ENCODE measurements around the gene SHISAL2A. TPM values are rescaled to one million over a fixed set of nuclear protein-coding genes. Genes with fewer than 3 reads are reported as not detected.

SHISAL2A gene
- total RNA-seq, 1 experiment from 2014 or later: 0.26 TPM

GRCh38 chr1:52640697-52641096 lies 7.7 kb downstream of the SHISAL2A start:
- Mint-ChIP-seq H3K27ac (ENCODE audit: low read depth, unreplicated experiment) (no peak overlapping the region), H3K9me3 (ENCODE audit: unreplicated experiment) (no peaks in the 10 kb centered on the region), H3K4me1 (ENCODE audit: insufficient read depth, unreplicated experiment) (peaks cover 15% of the 10 kb centered on the region), H3K36me3 (ENCODE audit: insufficient read depth, unreplicated experiment) (no peaks in the 10 kb centered on the region), H3K27me3 (ENCODE audit: insufficient read depth, unreplicated experiment) (no peaks in the 10 kb centered on the region), H3K4me3 (ENCODE audit: unreplicated experiment) (no peak overlapping the region)
- no peak for DNase-seq (ENCODE audit: unreplicated experiment)
- intact Hi-C loops (cut with micrococcal nuclease): no loop called here
- BruUV-seq (replicated peaks): no TSS peak
- CTCF ChIA-PET: interaction anchor here (0.7 to 1.8 kb wide), 2 partner anchors 19 to 513 kb away, joined by 4 to 9 read pairs; no protein-coding TSS in a partner anchor
- no peak for TF ChIP-seq CTCF (IDR thresholded peaks at IDR 0.05; ENCODE audit: unreplicated experiment)
- POLR2A ChIA-PET: interaction anchor here (1.4 kb wide), 1 partner anchor 92 kb away, joined by 3 read pairs; no protein-coding TSS in a partner anchor

GRCh38 chr1:52641307-52641706 lies 8.3 kb downstream of the SHISAL2A start:
- no TSS peak for BruUV-seq (replicated peaks)
- Mint-ChIP-seq H3K27me3 (ENCODE audit: insufficient read depth, unreplicated experiment) (no peaks in the 10 kb centered on the region), H3K4me1 (ENCODE audit: insufficient read depth, unreplicated experiment) (peaks cover 15% of the 10 kb centered on the region), H3K27ac (ENCODE audit: low read depth, unreplicated experiment) (no peak overlapping the region), H3K9me3 (ENCODE audit: unreplicated experiment) (no peaks in the 10 kb centered on the region), H3K4me3 (ENCODE audit: unreplicated experiment) (no peak overlapping the region), H3K36me3 (ENCODE audit: insufficient read depth, unreplicated experiment) (no peaks in the 10 kb centered on the region)
- DNase-seq (ENCODE audit: unreplicated experiment): no peak
- ChIA-PET POLR2A (interaction anchor here (1.4 kb wide), 1 partner anchor 92 kb away, joined by 3 read pairs; no protein-coding TSS in a partner anchor), CTCF (interaction anchor here (0.6 to 1.9 kb wide), 5 partner anchors 9 to 513 kb away, joined by 3 to 9 read pairs (median 4); no protein-coding TSS in a partner anchor)
- TF ChIP-seq CTCF (IDR thresholded peaks at IDR 0.05; ENCODE audit: unreplicated experiment): no peak
- intact Hi-C loops (cut with micrococcal nuclease): no loop called here

- Mint-ChIP-seq H3K4me1 (ENCODE audit: insufficient read depth, unreplicated experiment) (peaks cover 5% of the 10 kb centered on the region), H3K36me3 (ENCODE audit: insufficient read depth, unreplicated experiment) (no peaks in the 10 kb centered on the region), H3K27me3 (ENCODE audit: insufficient read depth, unreplicated experiment) (no peaks in the 10 kb centered on the region), H3K9me3 (ENCODE audit: unreplicated experiment) (no peaks in the 10 kb centered on the region), H3K27ac (ENCODE audit: low read depth, unreplicated experiment) (no peak overlapping the region), H3K4me3 (ENCODE audit: unreplicated experiment) (no peak overlapping the region)
- BruUV-seq (replicated peaks): no TSS peak
- intact Hi-C loops (cut with micrococcal nuclease): no loop called here
- TF ChIP-seq CTCF (IDR thresholded peaks at IDR 0.05; ENCODE audit: unreplicated experiment): no peak
- no peak for DNase-seq (ENCODE audit: unreplicated experiment)
- POLR2A ChIA-PET: no interaction called here
- CTCF ChIA-PET: interaction anchor here (0.8 kb wide), 1 partner anchor 56 kb away, joined by 3 read pairs; no protein-coding TSS in a partner anchor
Measured at GRCh38 chr1:52645261-52645660, 12.3 kb downstream of the SHISAL2A start.

GRCh38 chr1:52651904-52652303 lies 18.9 kb downstream of the SHISAL2A start:
- BruUV-seq (replicated peaks): no TSS peak
- Mint-ChIP-seq H3K9me3 (ENCODE audit: unreplicated experiment) (no peaks in the 10 kb centered on the region), H3K36me3 (ENCODE audit: insufficient read depth, unreplicated experiment) (no peaks in the 10 kb centered on the region), H3K27me3 (ENCODE audit: insufficient read depth, unreplicated experiment) (no peaks in the 10 kb centered on the region), H3K4me1 (ENCODE audit: insufficient read depth, unreplicated experiment) (peaks cover 10% of the 10 kb centered on the region), H3K27ac (ENCODE audit: low read depth, unreplicated experiment) (no peak overlapping the region), H3K4me3 (ENCODE audit: unreplicated experiment) (no peak overlapping the region)
- ChIA-PET CTCF (interaction anchor here (0.6 to 1.3 kb wide), 4 partner anchors 10 to 207 kb away, joined by 3 read pairs; no protein-coding TSS in a partner anchor), POLR2A (interaction anchor here (0.9 to 4.5 kb wide), 3 partner anchors 7 to 101 kb away, joined by 3 to 24 read pairs (median 5); no protein-coding TSS in a partner anchor)
- intact Hi-C loops (cut with micrococcal nuclease): no loop called here
- TF ChIP-seq CTCF (IDR thresholded peaks at IDR 0.05; ENCODE audit: unreplicated experiment): no peak
- no peak for DNase-seq (ENCODE audit: unreplicated experiment)
